Activated CD8-positive, alpha-beta memory T cell treated with anti-CD3 and anti-CD28 coated beads, Interleukin-2, amount 50 U/mL, for 1 hour (primary cell): ENCODE measurements around the gene PEX11A.

ENCODE experiments used
- DNase-seq: peaks from one replicate; pipeline ENCODE4 v3.0.0-alpha.2; 2020; ENCODE audit errors: extremely low read depth

The PEX11A gene

DNA sequence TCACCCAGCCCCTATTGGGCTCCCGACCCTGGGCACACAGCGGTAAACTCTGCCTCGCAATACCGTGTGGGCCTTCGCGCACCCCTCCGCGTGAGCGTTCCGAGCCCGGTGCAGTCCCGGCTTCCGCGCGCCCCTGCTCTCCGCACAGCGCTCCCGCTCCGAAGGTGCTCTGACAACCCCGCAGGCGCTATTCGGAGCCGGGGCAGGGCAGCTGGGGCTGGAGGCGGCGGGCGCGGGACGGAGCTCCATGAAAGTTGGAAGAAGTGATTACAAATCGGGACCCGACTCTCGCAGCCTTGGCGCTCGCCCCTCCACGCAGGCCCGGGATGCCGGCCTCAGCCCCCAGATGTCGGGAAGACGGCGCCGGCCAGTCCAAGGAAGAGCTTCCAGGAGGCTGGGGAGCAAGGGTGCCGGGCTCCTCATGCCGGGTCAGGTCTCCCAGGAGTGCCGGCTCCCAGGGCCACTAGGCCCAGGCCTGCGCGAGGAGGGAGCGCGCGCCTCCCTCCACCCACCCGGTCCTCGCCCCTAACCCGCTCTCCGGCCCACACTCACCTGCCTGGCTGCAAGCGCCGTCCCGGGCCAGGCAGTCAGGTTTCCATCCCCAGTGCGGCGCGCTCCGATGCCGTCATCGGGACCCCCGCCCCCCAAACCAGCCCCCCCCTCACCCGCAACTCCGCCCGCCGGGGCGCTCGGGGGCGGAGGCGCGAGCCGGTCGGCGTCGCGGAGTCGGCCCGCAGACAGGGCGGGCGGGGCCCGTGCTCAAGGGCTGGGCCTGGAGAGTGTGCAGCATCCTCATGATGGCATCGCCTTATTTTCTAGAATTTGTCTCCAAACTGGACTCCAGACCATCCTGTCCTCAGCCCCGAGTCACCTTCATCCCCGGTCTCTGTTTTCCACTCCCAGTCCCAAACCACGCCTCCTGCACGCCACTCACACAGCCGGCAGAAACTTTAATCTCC lies 35.4 kb downstream of the PEX11A start, which contains the start of gene KIF7:
Gene KIF7, minus strand, starts transcription at position 621 of the 959 bp plus-strand sequence. CDS start 2,537 bp downstream, outside the sequence.
- DNase-seq, result no peak

DNA sequence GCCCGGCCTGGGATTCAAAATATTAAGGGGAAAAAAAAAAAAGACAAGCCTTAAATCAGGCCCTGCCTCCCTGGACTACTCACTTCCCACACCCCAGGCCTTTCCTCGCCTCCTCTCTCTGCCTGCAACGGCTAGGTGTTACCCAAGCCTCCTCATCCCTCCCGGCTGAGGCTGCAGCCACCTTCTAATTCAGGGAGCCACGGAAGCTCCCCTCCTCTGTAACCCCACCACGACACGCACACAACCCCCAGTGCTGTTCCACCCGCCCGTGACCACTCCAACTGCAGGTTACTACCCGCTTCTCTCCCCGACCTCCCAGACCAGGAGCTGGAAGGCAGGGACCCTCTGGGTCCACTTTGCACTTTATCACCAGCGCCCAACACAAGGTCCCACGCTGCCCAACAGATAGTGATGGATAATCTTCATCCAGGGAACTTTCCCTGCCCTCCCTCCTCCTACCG lies 36.2 kb downstream of the PEX11A start:
- no peak for DNase-seq

DNA sequence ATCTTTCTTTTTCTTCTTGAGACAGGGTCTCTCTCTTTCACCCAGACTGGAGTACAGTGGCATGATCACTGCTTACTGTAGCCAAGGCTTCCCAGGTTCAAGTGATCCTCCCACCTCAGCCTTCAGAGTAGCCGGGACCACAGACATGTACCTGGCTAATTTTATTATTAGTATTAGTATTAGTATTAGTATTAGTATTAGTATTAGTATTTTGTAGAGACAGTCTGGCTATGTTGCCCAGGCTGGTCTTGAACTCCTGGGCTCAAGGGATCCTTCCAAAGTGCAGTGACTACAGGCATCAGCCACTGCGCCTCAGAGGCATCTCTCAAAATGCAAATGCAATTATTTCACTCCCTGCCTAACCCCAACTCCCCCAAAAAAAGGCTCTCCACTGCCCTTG lies 37.0 kb downstream of the PEX11A start:
- no peak for DNase-seq

DNA sequence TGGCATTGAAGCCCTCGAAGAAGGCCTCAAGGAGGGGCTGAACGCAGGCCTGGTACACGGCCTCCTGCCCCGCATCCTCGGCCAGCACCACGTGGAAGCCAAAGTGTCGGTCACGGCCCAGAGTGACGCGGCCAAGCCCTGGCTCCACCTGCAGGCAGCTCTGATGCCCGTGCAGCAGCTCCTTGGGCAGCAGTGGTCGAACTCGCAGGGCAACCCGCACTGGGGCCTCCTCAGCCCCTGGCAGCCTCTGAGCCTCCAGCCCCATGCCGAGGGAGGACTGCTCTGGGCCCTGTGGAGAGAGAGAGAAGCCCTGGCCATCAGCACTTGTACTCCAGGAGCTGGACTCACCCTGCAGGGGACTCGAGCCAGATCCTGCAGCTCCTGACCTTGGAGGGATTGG lies 37.9 kb downstream of the PEX11A start:
- DNase-seq, result no peak

DNA sequence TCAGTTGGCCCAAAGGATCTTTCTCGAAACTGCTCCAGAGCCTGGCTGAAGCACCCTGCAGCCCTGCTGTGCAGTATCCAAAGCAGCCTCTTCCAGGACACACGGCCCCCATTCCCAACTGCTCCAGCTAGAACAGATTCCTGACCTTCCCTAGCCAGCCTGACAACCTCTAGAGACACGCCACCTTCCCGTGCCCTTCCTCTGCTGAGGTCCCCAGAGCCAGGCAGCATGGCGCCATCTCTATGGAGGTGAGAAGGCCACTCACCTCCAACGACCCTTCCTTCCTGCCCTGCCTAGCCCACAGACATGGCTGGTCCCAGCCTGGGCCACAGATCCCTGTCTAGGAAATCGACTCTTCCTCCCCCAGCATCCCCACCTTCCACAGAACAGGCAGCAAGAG lies 38.4 kb downstream of the PEX11A start:
- DNase-seq, result no peak

DNA sequence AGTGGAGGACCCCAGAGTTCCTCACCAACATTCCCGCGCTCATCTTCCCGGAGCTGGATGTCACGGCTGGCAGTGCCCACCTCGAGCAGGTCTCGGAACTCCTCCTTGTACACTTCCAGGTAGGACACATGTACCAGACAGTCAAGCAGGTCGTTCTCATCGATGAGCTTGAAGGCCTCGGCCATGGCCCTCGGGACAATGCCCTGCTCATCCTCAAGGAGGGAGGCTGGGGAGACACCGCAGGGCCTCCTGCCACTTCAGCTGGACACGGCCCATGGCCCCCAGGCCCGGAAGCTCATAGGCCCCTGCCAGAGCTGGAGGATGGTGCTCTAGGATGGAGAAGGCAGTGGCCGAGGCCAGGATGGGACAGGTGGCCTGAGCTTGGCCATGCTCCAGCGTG lies 40.8 kb downstream of the PEX11A start:
- DNase-seq, result no peak

DNA sequence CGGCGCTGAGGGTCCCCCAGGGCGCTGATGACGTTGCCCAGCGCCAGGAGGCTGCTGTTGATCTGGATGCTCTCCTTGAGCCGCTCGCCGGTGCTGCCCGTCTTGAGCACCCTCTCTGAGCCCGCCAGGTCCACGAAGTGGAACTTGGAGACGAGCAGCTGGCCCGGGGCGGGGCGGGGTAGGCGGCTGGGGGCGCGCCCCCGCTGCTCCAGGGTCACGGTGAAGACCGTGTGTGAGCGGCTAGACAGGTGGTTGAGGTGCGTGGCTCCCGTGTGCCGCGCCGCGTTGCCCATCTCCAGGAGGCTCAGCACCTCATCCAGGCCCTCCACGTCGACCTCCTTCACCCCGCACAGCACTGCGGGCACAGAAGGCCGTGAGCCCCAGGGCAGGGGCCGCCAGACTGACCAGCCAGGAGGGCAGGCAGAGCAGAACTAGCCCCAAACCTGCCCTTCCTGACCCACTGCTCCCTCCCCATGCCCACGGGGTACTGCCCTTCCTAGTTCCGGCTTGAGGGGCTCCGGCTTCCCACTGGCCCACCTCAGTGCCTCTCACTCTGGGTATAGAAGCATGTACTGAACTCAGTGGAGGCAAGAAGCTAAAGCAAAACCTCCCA lies 41.4 kb downstream of the PEX11A start:
- no peak for DNase-seq

DNA sequence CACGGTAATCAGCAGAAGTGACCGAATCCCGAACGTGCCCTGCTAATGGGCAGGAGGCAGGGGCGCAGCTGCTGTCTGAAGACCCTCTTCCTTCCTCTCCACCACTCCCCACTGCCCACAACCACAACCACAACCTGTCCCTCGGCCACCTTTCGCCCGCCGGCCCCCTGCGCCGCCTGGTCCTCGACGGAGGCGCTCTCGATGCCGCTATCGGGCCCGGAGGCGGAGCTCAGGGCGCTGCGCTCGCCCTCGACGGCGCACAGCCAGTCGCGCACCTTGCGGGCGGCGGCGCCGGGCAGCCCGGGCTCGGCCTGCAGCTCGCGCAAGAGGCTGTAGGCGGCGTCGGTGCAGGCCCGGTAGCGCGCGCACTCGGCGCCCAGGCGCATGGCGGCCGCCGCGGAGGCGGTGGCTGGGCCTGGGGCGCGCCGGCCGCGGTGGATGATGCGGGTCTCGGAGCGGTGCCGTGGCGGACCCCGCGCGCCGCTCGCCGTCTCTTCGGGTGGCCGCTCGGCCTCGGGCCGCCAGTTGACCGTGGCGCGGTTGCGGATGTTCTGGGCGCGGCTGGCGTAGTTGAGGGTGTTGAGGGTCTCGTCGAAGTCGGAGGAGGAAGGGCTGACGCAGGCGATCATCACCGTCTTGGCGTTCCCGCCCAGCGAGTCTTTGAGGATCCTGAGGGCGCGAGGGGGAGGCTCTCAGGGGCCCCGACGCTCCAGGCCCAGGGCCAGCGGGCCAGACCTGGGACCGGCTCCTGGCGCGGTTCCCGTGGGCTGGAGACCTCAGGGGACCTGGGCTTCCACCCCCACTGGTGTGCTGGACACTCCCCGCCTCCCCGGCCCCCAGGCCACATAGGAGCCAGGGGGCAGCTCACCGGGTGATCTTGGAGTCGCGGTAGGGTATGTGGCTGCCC lies 42.2 kb downstream of the PEX11A start:
- DNase-seq, result no peak

DNA sequence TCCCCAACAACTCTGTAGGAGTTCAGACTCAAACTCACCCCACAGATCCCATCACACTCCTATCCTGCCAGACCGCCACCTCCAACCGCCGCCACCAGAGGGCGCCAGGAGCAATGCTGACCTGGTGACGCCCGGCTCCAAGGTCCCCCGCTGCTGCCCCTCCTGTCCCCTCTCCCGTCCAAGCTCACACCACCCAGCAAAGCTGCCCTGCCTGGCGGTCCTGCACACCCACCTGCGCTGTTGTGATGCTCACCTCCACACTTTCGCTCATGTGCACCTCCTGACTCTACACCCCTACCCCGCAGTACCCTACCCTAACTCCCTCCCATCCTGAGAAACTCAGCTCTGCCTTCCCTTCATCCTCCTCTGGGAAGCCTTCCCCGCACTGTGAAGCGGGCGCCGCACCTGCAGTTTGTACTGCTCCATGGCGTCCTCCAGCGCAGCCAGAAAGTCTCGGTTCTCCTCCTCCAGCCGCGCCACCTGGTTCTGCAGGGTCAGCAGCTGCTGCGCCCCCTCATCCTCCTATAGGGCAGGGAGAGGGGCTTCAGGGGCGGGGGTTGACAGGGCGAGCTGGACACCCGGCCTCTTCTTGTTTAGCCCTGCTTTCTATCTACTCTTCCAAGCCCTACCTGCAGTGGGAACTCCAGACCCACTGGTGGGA lies 43.2 kb downstream of the PEX11A start:
- DNase-seq, result no peak

DNA sequence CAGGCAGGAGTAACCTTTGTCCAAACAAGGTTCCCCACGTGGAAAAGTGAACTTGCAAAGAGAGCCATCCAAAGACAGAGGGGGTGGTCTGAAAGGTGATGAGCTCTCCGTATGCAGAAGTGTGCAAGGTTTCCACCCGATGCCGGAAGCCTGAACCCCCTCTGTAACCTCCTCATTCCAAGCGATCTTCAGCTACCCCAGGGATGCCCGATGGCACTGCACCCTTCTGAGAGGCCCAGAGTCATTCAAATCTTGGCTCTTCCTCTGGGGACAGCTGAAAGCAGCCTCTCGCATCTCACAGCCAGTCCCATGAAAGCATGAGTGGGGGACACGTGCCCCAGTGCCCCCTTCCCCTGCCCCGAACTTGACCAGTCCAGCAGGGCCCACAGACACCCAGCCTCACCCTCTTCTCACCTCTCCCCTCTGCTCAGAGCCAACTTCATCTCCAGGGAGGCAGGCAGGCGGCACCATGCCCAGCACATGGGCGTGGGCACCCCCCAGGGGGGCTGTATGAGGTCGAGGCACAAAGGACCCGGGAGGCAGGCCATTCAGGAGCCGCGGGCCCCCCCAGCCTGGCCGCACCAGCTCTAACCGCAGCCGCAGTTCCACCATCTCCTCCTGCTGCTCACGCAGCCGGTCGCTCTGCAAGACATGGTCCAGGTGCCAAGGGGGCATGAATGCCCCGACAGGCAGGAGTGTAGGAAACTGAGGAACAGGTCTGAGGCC lies 44.0 kb downstream of the PEX11A start:
- DNase-seq, result no peak

DNA sequence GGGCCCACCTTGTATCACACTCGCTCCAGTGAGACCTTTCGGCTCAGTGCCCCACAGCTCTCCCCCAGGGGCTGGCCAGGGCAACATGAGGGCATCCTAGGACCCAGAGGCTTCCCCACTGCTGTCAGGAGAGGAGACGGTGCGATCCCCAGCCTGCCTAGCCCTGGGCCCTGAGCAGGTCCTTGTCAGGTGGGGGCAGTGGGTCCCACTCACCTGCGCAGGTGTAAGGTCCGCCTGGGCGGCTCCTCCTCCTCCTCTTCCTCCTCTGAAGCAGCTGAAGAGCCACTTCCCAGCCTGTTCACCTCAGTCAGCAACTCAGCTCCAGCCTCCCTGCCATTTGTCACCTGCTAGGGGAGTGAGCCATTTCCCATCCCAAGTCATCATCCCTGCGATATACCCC lies 44.9 kb downstream of the PEX11A start:
- DNase-seq, result no peak

DNA sequence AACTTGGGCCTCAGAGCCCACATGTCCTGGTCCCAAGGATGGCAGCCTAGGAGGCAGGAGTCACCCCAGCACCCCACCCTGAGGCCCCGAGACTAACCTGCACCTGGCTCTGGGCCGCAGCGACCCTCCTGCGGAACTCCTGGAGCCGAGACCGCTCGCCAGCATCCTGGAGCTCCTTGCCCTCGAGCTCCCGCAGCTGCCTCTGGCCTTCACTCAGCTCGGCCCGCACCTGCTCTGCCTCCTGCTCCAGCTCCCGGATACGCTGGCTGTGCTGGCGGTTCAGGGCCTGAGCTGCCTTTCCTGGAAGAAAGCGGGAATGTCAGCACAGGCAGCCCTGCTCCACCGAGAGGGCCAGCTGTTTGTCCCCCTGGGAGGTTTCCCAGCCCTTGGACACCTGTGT lies 48.4 kb downstream of the PEX11A start:
- no peak for DNase-seq

DNA sequence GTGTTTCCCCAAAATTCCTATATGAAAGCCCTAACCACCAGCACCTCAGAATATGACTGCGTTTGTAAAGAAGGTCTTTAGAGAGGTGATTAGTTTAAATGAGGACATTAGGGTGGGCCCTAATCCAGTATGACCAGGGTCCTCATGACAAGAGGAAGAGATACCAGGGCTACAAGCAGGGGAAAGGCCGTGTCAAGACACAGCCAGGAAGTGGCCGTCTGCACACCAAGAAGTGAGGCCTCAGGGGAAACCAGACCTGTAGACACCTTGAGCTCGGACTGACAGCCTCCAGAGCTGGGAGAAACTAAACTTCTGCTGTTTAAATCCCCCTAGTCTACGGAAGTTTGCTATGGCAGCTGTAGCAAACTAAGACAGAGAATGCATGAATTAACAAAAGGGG lies 49.5 kb downstream of the PEX11A start:
- no peak for DNase-seq

DNA sequence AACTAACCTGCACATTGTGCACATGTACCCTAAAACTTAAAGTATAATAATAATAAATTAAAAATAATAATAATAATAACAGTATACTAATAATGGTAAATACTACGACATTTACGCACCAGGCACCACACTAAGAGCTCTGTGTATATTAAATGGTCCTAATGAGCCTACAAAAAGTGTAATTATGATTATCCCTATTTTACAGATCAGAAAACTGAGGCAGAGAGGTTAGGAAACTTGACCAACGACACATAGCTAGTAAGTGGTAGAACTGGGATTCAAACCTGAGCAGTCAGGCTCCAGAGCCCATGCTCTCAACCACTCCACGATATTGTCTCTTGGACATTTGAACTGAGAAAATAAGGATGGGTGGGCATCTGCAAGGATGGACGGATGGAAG lies 50.3 kb downstream of the PEX11A start:
- no peak for DNase-seq

DNA sequence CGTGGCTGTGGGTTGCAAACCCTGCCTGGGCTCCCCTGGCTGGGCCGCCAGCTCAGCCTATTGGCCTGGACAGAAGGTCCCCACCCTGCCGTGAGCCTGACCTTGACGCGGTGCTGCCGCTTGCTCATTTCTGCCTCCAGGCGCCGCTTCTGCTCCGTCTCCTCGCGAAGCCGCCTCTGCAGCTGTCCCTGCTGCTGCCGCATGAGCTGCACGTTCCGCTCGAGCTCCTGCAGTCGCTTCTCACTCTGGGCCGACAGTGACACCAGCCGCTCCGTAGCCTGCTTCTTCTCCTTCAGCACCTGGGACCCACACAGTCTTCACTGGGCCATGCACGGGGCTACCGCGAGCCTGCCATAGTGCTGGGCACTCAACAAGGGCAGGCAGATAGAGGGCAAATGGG lies 57.0 kb downstream of the PEX11A start:
- DNase-seq, result no peak

DNA sequence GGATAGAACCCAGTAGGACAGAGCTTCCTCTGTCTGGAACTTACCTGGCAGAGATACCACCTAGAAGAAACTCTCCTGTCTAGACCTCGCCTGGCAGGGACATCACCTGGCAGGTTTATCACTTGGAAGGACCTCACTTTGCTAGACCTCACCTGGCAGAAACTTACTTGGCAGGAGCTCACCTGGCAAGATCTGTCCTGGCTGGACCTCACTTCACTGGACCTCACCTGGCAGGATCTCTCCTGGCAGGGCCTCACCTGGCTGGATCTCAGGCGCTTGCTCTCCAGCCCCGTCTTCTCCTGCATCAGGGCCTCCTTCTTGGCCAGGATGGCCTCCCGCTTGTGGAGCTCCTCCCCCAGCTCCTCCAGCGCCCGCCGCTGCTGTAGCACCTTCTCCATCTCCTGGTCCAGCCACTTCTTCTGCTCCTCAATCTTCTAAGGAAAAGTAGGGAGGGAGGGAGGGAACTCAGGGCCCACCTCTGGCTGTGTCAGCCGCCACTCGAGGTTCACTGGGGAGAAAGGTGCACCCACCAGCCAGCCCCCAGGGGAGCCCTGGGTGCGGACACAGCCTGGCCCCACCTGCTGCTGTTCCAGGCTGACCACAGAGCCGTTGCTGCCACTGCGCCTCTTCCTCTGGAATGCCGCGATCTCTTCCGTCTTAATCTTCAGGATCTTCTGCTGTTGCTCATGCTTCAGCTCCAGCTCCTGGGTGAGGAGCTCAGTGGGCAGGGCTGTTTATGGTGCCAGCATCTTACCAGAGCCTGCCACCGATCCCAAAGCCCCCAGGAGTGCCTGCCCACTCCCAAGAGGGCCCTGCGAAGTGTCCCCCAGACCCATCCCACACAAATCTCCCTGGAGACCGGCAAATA lies 57.8 kb downstream of the PEX11A start:
- DNase-seq, result no peak

DNA sequence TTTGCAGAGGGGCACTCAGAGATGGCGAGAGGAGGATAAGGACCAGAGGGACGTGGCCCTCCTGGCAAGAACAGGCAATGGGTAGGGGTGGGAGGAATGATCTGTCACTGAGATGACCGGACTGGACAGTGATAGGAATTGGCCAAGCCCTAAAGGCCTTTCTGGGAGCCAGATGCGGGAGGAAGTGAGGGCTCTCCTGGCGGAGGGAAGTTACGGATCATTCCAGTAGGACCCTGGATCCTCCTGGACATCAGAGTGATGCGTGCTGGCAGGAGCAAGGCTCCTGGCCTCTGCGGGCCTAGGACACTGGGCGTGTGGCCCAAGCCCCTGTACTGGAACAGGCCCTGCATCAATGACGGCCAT lies 58.7 kb downstream of the PEX11A start:
- no peak for DNase-seq
